Stromal cell of bone marrow (primary cell): ENCODE data around the gene GAS7.

Source experiments
- DNase-seq: peaks from one replicate; pipeline ENCODE4 v3.0.0-alpha.2; 2012; ENCODE audit warnings: low read depth

Gene GAS7

DNA sequence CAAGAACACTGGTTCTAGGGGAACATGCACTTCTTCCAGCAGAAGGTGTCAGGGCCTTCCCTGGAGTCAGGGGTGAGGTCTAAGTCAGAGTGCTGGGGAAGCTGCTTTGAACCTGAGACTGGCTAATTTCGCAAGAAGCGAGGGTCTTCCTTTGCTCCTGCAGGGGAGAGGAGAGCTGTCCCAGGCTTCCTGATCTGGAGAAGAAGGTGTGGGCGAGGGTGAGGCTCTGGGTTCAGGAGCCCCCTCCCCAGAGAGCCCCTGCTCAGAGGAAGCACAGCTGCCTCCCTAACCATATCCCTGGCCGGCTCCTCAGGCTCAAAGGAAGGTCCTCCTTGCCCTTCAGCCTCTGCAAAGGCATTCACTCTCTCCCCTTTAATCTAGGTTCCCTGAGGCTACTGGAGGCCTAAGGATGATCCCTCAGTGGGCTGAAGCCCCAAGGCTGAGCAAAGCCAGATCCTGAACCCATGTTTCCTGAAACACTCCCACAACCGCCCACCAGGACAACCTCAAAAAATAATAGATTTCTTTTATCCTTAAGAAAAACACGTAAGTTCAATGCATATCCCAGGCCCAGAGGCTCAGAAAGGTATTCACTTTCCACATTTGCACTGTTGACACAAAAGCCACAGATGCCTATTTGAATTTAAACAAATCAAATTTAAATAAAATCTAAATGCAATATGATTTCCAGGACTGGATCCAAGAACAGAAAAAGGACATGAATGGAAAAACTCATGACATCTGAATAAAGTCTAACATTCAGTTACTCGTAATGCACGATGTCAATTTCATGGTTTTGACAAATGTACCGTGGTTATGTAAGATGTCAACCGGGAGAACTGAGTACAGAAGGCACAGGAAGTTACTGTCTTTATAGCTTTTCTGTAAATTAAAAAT is 221.9 kb downstream of the GAS7 start:
- no peak for DNase-seq

DNA sequence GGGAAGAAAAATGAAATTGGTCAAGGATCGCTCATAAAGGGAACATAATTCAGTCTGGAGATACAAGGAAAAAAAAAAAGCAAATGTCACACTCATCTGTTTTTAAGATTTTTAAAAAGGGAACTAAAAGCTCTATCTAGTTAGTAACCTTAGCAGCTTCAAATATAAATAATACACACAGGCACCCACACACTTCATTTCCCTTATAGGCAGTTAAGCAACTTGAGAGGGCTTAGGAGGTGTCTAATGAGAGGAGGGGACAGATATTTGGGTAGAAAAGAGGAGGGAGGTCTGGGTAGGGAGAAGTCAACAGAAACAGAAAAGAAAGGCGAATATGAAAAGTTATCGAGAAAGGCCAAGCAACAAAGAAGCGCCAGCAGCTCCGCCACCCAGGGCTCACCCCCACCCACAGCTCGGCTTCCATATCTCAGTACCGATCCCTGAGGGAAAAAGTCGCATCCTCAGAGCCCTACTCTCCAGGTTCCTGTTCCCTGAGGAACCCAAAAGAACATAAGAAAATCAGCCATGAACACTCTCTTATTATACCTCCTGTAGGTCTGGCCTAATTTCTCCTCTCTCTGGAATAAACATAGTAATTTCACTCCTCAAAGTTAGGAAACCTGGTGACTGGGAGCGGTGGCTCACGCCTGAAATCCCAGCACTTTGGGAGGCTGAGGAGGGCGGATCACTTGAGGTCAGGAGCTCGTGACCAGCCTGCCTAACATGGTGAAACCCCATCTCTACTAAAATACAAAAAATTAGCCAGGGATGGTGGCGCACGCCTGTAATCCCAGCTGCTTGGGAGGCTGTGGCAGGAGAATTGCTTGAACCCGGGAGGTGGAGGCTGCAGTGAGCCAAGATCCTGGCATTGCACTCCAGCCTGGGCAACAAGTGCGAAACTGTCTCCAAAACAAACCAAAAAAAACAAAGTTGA is 223.7 kb downstream of the GAS7 start:
- no peak for DNase-seq

DNA sequence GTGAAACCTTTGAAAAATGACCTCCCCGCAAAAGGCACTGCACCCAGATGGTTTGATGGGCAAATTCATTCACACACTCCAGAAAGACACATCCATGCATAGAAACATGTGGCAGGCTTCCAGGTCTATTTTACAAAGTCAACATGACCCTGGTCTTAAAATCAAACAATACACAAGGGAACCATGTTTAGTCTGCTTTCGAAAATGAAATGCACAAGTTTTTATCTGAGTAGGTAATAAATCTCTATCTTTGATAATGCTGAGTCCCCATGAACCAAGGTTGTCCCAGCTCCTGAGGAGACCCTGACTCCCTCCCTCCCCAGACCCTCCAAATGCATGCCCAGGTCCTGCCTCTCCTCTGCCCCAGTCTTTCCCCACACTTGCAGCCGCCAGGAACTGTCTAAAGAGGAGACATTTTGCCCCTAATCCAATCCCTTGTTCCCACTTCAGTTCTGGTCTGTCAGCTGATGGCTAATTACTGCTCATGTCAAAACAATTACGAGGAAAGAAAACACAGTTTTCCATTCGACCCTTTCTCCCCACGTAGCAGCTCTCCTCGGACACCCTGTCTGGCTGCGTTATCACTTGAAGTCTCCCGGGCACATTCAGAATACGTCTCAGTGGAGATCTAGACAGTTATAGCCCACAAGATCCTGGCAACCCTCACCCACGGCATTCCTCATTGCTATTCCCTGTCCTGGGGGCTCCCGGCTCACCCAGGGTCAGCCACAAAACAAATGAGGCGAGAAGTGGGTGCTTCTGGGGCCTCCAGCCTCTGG is 224.5 kb downstream of the GAS7 start:
- DNase-seq = no peak

DNA sequence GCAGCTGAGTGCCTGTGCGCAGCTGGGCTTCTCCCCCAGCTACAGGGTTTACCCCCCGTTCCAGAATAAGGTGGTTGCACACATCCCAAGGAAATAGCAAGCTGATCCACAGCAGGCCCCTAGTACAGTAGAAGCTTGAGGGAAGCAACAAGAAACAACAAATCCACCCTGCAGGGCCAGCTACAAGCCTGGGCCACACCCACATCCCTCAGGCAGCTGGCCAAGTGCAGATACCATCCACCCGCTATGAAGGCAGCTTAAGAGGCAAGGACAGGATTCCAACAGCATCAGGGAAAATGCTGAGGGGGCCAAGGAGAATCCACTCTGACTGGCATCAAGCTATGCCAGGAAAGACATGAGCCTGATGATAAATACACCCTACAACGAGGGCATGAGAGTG is 226.4 kb downstream of the GAS7 start:
- no peak for DNase-seq

DNA sequence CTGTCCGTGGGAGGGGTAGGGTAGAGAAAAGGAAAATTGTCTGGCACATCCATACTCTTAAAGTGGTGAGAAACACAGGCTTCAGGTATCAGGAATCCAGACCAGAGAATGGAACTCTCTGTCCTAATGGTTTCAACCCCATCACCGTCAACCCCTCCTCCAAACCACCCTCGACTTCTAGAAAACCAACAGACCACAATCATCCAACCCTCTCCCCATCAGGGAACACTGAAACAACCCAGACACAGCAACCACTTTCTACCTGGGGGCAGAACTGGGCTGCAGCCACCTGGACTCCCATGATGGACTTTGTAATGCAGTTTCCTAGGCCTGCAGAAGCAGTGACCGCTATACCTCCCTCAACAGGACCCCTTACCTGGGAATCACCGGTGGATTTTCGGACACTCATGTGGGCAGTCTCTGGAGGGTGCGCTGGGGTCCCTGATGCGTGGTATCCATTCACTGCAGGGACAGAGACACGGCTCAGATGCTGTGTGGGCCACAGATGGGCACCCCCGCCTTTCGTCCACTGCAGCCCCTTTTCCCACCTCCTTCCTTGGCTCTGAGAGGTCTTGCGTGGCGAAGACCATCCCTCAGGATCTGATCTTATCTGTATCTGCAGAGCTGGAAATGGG is 229.0 kb downstream of the GAS7 start:
- no peak for DNase-seq

DNA sequence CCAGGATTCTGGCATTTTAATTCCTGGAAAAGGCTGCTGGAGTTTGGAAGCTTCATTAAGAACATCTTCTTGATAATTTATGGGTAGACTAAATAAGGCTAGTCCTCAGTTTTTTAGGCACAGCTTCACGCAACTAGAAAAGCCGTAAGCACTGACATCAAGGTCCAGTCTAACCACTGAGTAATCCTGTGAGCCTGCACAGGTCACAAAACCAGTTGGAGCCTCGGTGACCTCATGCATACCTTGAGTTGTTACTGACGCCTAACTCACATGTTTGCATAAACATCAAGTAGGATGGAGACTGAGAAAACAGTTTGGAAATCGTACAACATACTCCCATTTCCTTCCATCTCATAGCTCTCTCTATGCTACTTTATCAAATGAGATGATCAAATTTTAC is 229.5 kb downstream of the GAS7 start:
- no peak for DNase-seq

DNA sequence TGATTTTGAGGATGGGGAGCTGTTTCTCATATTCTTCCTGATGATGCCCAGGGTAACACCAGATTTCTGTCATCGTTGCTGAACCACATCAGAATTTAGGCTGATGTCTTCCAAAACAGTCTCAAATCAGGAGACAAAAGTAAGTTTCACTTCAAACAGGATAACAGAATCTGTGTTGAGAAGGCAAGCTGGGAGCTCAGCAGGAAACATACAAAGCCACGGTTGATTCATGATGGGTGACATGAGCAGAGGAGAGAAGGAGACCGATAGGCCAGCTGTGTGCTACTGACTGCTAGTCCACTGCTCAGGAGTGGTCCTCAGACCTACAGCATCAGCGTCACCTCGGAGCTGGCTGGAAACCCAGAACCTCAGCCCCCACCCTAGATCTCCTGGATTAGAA is 230.4 kb downstream of the GAS7 start:
- DNase-seq = no peak

DNA sequence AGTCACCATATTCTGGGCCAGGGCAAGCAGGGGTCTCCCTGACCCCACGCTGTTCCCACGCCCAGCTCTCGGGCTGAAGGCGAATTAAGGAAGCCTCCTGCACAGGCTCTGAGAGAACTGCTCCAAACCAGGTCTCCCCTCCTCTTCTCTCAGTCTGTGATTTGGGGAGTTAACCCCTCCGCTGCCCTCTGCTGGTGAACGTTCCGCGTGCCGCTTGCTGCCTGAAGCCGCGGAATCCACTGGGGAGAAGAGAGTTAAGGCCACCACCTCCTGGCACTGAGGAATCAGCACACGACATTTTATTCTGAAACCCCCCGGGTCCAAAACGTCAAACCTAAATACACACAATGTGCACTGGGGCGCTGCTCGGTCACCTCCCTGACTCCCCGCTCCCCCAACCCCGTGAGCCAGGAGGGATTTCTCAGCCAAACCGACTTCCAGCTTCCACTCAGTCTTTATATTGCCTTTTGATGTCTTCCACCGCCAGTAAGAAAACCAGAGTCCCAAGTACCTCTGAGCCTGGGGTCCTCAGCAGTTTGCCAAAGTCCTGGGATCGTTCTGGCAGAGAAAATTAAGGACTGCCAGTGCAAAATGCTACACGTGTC is 238.9 kb downstream of the GAS7 start:
- DNase-seq = no peak

DNA sequence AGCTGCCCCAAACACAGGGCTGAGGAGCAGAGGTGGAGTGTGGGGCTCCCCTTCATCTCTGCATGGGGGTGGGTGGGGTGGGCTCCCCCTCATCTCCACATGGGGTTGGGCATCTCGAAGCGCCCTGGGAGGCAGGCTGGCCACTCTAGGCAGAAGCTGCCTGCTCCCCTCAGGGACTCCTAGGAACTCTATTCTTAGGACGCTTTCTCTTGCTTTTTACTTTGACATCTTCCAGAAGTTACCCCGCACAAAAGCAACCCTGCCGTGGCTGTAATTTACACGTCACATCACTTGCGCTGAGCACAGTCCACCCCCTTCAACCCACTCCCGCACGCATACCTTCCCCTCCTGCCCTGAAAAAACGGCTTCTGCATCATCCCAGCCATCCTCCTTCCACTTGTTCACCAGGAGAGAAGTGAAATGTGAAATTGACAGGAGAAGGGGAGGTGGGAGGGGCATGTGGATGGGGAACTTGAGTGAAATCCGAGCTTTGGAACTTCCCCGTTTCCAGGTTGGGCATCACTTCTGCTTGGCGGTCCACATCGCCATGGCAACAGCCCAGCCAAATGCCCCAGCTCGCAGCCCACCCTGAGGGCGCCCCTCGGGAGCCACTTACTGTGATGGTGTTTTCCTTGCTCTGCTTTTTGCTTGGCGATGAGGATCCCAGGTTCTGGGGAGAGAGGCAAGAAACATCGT is 239.7 kb downstream of the GAS7 start:
- no peak for DNase-seq

DNA sequence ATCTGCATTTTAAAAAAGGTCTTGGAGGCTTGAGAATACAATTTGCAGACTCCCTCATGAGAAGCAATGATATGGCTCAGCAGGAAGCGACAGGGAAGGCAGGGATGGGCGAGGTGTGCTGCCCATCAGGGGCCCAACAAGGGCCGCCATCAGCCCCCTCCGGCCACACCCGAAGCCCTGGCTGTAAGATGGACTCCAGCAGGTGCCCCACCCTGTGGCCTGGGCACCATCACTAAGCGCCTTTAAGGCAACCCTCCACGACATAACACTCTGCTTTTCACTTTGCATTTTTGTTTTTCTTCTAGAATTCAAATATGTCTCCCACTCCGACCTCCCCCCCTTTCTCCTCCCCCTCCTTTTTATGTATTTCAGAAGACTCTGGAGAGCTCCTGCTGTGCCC is 241.2 kb downstream of the GAS7 start:
- no peak for DNase-seq

DNA sequence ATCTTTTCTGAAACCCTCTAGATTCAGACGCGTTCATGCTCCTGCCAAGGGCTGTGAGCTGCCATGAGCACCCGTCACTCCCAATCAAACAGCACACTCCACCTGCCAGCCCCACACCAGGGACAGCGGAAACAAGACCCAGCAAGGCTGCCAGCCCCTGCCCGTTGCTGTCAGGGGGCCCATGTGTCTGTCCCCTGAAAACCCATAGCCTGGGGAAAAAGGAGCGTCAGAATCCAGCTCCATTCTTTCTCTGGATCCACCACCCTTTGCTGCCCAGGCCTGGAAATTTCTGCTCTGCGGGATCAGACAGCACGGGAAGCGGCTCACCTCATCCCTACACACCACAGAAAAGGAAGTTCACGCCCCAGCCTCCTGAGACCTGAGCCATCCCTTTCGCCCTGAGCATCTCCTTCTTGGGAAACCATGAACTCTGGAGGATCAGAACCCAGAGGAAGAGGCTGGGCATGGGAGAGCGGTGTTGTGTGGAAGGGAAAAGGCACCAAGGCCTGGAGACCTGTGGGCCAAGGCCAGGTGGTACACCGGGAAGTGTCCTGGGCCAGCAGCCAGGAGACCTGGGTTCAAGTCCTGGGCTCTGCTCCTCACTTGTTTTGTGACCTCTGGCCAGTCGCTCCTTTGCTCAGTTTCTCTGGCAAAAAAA is 241.8 kb downstream of the GAS7 start:
- no peak for DNase-seq

DNA sequence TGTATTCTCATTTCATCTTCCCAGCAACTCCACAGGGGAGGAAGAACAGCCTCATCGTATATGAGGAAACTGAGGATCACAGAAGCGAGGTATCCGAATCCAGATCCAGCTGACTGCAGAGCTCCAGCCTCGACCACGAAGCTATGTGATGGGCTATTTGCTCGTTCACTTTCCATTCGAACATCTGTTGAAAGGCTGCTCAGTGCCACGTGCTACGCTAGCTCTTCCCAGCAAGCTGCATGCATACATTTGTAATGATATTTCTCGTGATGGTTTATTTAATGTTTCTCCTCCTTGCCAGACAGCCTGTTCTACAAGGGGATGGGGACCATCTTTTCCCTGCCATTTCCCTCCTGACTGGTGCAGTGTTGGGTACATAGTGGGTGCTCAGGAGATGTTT is 244.9 kb downstream of the GAS7 start:
- no peak for DNase-seq

DNA sequence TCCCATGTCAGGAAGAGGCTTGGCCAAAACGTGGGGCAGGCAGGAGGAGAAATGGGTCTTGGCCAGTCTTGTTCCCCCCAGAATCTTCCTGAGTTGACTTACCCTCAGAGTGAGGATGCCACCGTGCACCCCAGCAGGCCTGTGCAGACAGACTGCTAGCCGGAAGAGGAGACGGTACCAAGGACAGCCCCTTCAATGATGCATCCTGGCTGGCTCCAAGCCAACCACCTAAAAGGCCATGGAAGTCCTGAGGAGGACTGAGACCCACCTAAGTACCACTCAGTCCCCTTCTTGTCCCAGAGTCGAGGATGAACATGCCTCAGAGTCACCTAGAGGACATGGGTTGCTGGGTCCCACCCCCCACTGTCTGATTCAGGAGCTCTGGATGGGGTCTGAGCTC is 246.6 kb downstream of the GAS7 start:
- no peak for DNase-seq

DNA sequence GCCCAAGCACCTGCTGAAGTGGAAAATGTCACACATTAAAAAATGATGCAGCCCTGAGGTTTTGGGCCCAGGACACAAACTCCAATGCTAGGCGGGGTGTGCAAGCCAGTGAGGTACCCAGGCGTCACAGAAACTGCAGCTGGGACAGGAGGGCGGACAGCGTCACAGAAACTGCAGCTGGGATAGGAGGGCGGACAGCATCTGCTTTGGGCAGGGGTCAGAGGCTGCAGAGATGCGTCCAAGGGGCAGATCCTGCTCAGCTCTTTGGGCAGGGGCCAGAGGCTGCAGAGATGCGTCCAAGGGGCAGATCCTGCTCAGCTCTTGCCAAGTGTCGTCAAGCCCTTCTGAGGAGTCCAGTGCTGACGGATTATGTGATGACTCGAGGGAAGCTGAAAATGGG is 249.5 kb downstream of the GAS7 start:
- DNase-seq = no peak

DNA sequence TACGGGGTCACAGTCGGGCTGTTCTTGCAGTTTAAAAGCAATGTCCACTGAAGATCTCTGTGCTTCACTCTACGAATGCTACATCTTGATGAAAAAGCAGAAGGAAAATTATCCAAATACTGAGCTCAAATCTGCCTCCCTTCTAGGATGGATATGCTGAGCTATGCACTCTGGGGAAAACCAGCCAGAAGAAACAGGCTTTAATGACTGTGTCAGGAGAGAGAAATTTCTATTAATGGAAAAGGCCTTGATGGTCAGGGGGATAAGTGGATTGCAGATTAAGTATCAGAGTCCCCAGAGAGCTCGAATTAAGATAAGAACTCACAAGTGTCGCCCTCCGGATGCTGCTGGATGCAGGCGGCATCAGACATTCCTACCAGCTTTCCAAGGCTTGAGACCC is 253.7 kb downstream of the GAS7 start:
- no peak for DNase-seq

DNA sequence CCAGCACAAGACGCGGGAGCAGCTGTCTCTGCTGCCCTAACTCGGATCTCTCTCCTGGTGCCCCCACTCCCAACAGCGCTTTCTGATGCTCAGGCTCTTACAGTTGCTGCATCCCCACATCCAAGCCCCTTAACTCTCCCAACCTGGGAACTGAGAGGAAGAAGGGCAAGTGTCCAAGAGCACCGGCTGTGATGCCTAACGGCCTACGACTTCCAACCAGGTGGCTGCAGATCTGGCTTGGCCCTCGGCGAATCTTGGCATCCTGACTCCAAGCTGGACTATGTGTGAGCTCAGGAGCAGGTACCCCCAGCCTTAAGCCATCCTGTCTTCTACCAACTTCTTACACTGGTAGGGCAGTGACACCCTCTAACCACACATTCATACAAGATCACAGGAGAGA is 255.1 kb downstream of the GAS7 start:
- no peak for DNase-seq

DNA sequence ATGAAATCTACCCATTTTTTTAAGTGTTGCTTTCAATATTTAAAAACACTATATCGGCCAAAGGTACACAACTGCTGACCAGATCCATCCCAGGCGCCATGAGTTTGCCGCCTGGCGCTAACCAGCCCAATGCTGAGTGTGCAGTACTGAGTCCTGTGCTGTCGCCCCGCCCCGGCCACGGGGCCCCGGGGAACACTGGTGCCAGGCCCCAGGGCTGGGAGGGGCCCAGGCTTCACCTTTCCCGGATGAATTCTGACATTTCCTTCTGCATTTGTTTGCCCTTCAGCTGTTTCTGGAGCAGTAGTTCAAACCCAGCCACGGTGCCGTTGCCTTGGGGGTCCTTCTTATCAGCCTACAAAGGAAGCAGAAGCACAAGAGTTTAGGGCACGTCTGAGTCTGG is 255.5 kb downstream of the GAS7 start:
- DNase-seq = no peak

DNA sequence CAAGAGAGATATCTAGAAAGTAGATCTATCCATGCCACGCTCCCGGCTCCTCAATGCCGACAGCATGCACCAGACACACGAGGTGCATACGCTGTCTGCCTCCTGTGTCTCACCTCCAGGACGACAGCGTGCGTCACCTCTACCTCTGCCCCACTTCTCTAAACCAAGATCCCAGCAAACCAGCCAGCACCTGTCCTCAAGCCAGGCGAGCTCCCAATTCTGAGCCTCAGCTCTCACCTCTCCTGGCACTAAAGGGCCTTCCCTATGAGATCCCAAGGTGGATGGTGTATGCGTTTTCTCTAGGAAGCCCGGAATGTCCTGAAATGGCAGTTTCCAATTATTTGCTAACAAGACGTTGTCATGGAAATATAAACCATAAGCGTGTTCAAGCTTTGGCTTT is 257.1 kb downstream of the GAS7 start:
- no peak for DNase-seq

DNA sequence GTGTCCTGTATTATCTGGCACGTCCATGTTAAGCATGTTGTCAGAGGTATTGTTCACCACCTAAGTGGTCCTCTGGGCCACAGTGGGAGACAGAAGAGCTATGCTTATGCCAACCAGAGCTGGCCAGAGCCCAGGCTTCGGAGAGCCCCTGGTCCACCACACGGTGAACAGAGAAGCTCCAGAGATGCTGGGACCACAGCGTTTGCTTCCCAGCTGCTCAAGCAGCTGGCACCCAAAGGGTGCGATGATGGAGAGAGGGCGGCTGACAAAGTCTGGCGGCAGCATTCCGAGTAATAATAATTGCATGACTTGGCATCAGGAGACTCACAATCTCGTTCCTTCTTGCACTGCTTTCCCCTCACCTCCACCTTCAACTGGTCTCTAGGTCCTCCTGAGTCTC is 257.6 kb downstream of the GAS7 start:
- DNase-seq = no peak

DNA sequence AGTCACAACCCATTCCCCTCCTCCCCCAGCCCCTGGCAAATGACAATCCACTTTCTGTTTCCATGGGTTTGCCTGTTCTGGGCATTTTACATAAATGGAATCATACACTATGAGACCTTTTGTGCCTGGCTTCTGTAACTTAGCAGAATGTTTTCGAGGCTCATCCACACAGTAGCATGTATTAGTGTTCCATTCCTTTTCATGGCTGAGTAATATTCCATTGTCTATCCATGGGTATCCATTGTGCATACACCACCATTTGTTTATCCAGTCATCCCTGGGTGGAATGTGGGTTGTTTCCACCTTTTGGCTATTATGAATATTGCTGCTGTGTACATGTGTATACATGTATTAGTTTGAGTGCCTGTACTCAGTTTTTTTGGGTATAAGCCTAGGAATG is 259.6 kb downstream of the GAS7 start:
- DNase-seq = no peak
